NOMO-1 treated with DMSO at 0.1 percent for 48 hours (cell line): Measurements from ENCODE around the gene PRPH2.
"Not testable (repeated sequence)": the region's sequence is repeated elsewhere in the genome, so short reads cannot be mapped to it uniquely, and the experiment has no call there.

Experiments
- DNase-seq: peaks from one replicate; lab custom pipeline; 2025; ENCODE audit not compliant: unreplicated experiment; lab: John Stamatoyannopoulos, UW

Gene PRPH2

GRCh38 chr6:42742116-42742894, 19.9 kb upstream of the PRPH2 start:
- peak; percentile 78 for DNase-seq

GRCh38 chr6:42740725-42741124, 18.3 kb upstream of the PRPH2 start:
- DNase-seq: no peak

- DNase-seq: no peak
These were observed 13.6 kb upstream of the PRPH2 start for GRCh38 chr6:42735976-42736375.

GRCh38 chr6:42733867-42734481, 11.6 kb upstream of the PRPH2 start:
- not testable (repeated sequence) for DNase-seq

GRCh38 chr6:42729731-42730130, 7.3 kb upstream of the PRPH2 start:
- no peak for DNase-seq

GRCh38 chr6:42727627-42728026, 5.2 kb upstream of the PRPH2 start:
- DNase-seq: no peak

GRCh38 chr6:42727087-42727611, 4.8 kb upstream of the PRPH2 start:
- no peak for DNase-seq

GRCh38 chr6:42726485-42727086, 4.2 kb upstream of the PRPH2 start:
- peak; percentile 91 for DNase-seq

GRCh38 chr6:42726026-42726425, 3.6 kb upstream of the PRPH2 start:
- DNase-seq: no peak

GRCh38 chr6:42724825-42725224, 2.4 kb upstream of the PRPH2 start:
- DNase-seq: no peak

- no peak for DNase-seq
These were observed 1.7 kb downstream of the PRPH2 start for GRCh38 chr6:42720739-42721138.

- no peak for DNase-seq
These were observed 6.5 kb downstream of the PRPH2 start for GRCh38 chr6:42715871-42716270.

- peak; percentile 10 for DNase-seq
These were observed 8.2 kb downstream of the PRPH2 start for GRCh38 chr6:42714098-42714761.

GRCh38 chr6:42711930-42712329, 10.5 kb downstream of the PRPH2 start:
- DNase-seq: no peak

- DNase-seq: no peak
These were observed 12.1 kb downstream of the PRPH2 start for GRCh38 chr6:42710316-42710715.

- DNase-seq: no peak
These were observed 12.5 kb downstream of the PRPH2 start for GRCh38 chr6:42709871-42710270.

- DNase-seq: no peak
These were observed 14.3 kb downstream of the PRPH2 start for GRCh38 chr6:42708096-42708495.

GRCh38 chr6:42707595-42707994, 14.8 kb downstream of the PRPH2 start:
- no peak for DNase-seq

- DNase-seq: no peak
These were observed 17.4 kb downstream of the PRPH2 start for GRCh38 chr6:42704937-42705374.

GRCh38 chr6:42704251-42704936, 18.0 kb downstream of the PRPH2 start:
- no peak for DNase-seq

- not testable (repeated sequence) for DNase-seq
These were observed 19.6 kb downstream of the PRPH2 start for GRCh38 chr6:42702786-42703185.
